ENCODE data around the gene YAP1.

Gene YAP1

GRCh38 chr11:102109896-102110760, at the start of gene YAP1:
Gene YAP1, plus strand, starts transcription at chr11:102110447. Its CDS starts 402 bp downstream, at chr11:102110849.
- H3K4me3 ChIP-seq (ENCODE audit: low read depth, low read length), result peak within 1 kb of the TSS; percentile 90
- DNase-seq (ENCODE audit: low read depth, low spot score), result peak; percentile 97
- in situ Hi-C loops (cut with HindIII; ENCODE audit: low sequenced_read_pairs), result no loop called here
- TF ChIP-seq CTCF (IDR thresholded peaks at IDR 0.05; ENCODE audit: low read depth, low read length), result no peak

- H3K4me3 ChIP-seq (ENCODE audit: low read depth, low read length), result no peak overlapping the region
- DNase-seq (ENCODE audit: low read depth, low spot score), result peak; percentile 22
- TF ChIP-seq CTCF (IDR thresholded peaks at IDR 0.05; ENCODE audit: low read depth, low read length), result peak; percentile 43
- in situ Hi-C loops (cut with HindIII; ENCODE audit: low sequenced_read_pairs), result no loop called here
Measured at GRCh38 chr11:102061276-102061675, 49.0 kb upstream of the YAP1 start.

GRCh38 chr11:102062106-102062505, 48.1 kb upstream of the YAP1 start:
- no peak for TF ChIP-seq CTCF (IDR thresholded peaks at IDR 0.05; ENCODE audit: low read depth, low read length)
- DNase-seq (ENCODE audit: low read depth, low spot score), result no peak
- in situ Hi-C loops (cut with HindIII; ENCODE audit: low sequenced_read_pairs), result no loop called here
- H3K4me3 ChIP-seq (ENCODE audit: low read depth, low read length), result no peak overlapping the region

GRCh38 chr11:102064316-102064715, 45.9 kb upstream of the YAP1 start:
- H3K4me3 ChIP-seq (ENCODE audit: low read depth, low read length), result no peak overlapping the region
- no peak for DNase-seq (ENCODE audit: low read depth, low spot score)
- in situ Hi-C loops (cut with HindIII; ENCODE audit: low sequenced_read_pairs), result no loop called here
- TF ChIP-seq CTCF (IDR thresholded peaks at IDR 0.05; ENCODE audit: low read depth, low read length), result no peak

- DNase-seq (ENCODE audit: low read depth, low spot score), result no peak
- no peak overlapping the region for H3K4me3 ChIP-seq (ENCODE audit: low read depth, low read length)
- no peak for TF ChIP-seq CTCF (IDR thresholded peaks at IDR 0.05; ENCODE audit: low read depth, low read length)
- in situ Hi-C loops (cut with HindIII; ENCODE audit: low sequenced_read_pairs), result no loop called here
Measured at GRCh38 chr11:102070766-102071165, 39.5 kb upstream of the YAP1 start.

GRCh38 chr11:102071497-102072472, 38.5 kb upstream of the YAP1 start:
- H3K4me3 ChIP-seq (ENCODE audit: low read depth, low read length), result no peak overlapping the region
- in situ Hi-C loops (cut with HindIII; ENCODE audit: low sequenced_read_pairs), result no loop called here
- DNase-seq (ENCODE audit: low read depth, low spot score), result no peak
- TF ChIP-seq CTCF (IDR thresholded peaks at IDR 0.05; ENCODE audit: low read depth, low read length), result no peak
